HepG2 (cell line): ENCODE results near the gene BID. TPM values are rescaled to one million over a fixed set of nuclear protein-coding genes. Genes with fewer than 3 reads are reported as not detected.

ENCODE experiments used
- ATAC-seq: fragments of 200-7000 bp; cut with Tn5 transposase; 3 replicates; pipeline ENCODE4 v1.9.1; 2020; ENCODE audit warnings: mild to moderate bottlenecking, moderate library complexity
- BruUV-seq: library from RNA; stranded (reverse); fragments of 400-500 nt; replicated peaks from 2 replicates; lab custom pipeline; 2021; lab: Mats Ljungman, UMichigan
- CTCF ChIA-PET: fragments of 300-600 bp; formaldehyde crosslinking; extraction: SDS; loops from one replicate; lab custom pipeline; 2021; ENCODE audit warnings: low total read pairs, inconsistent platforms, low intra/inter-chr PET ratio; lab: Yijun Ruan, JAX
- POLR2A ChIA-PET: fragments of 350-600 bp; sonication (Branson Sonifier 250); formaldehyde crosslinking; loops from one replicate; lab custom pipeline; 2020; ENCODE audit warnings: antibody characterized with exemption, inconsistent platforms; lab: Yijun Ruan, JAX
- DNase-seq: peaks from one replicate; pipeline ENCODE4 v3.0.0-alpha.2; 2015; ENCODE audit warnings: low spot score
- FAIRE-seq: peaks from 3 replicates; lab custom pipeline; 2011; peaks lifted over from hg19 to GRCh38; lab: Jason Lieb, UNC
- H2AFZ ChIP-seq: one replicate; pipeline ENCODE4 v1.6.1; 2011; ENCODE audit warnings: low read length, inconsistent platforms
- H3K27ac ChIP-seq: fragments of 300-600 bp; 3 replicates; pipeline ENCODE4 v1.8.0; 2011; ENCODE audit warnings: mixed run types, mild to moderate bottlenecking, mixed read lengths, low read length, inconsistent platforms; ENCODE audit not compliant: insufficient read depth; ENCODE audit errors: extremely low read length
- H3K27me3 ChIP-seq, 2 experiments: fragments of 200-600 bp in 1 of 2; 2 replicates in 1 of 2; 3 replicates in 1 of 2; pipeline versions ENCODE4 v1.6.0 to v1.8.0; 2011; ENCODE audit warnings: low read length in 2 of 2, mild to moderate bottlenecking in 2 of 2, moderate library complexity in 2 of 2, inconsistent platforms in 1 of 2; ENCODE audit not compliant: insufficient read depth in 2 of 2, control insufficient read depth in 1 of 2
- H3K36me3 ChIP-seq, 2 experiments: fragments of 200-600 bp in 1 of 2; replicated peaks in 1 of 2; 2 replicates in 1 of 2; 3 replicates in 1 of 2; pipeline versions ENCODE4 v1.5.1 to v1.8.0; 2011; ENCODE audit warnings: low read length in 2 of 2, inconsistent platforms in 1 of 2; ENCODE audit not compliant: insufficient read depth in 2 of 2, control insufficient read depth in 1 of 2
- H3K4me1 ChIP-seq: 2 replicates; pipeline ENCODE4 v1.5.1; 2012; ENCODE audit warnings: low read length, inconsistent platforms; ENCODE audit not compliant: insufficient read depth
- H3K4me2 ChIP-seq: 2 replicates; pipeline ENCODE4 v1.6.0; 2011; ENCODE audit warnings: low read depth, low read length, inconsistent platforms
- H3K4me3 ChIP-seq, 3 experiments: fragments of 200-600 bp in 1 of 3; sonication (generic), shearing (Covaris generic) in 1 of 3; replicated peaks in 1 of 3; 2 replicates each; pipeline ENCODE4 v1.5.1; 2011 to 2016; ENCODE audit warnings: low read length in 3 of 3, inconsistent platforms in 2 of 3, low read depth in 2 of 3, mild to moderate bottlenecking in 2 of 3, control low read depth in 1 of 3, mixed read lengths in 1 of 3; ENCODE audit not compliant: insufficient read depth in 1 of 3
- H3K79me2 ChIP-seq: one replicate; pipeline ENCODE4 v1.6.1; 2011; ENCODE audit warnings: low read length, inconsistent platforms; ENCODE audit not compliant: insufficient read depth
- H3K9ac ChIP-seq: 2 replicates; pipeline ENCODE4 v1.6.0; 2011; ENCODE audit warnings: mild to moderate bottlenecking, low read depth, low read length, inconsistent platforms; ENCODE audit not compliant: insufficient read depth
- H3K9me3 ChIP-seq: 2 replicates; pipeline ENCODE4 v1.5.1; 2012; ENCODE audit warnings: mild to moderate bottlenecking, low read length
- H4K20me1 ChIP-seq: 2 replicates; pipeline ENCODE4 v1.6.0; 2011; ENCODE audit warnings: inconsistent platforms, mild to moderate bottlenecking, low read length, moderate library complexity; ENCODE audit not compliant: insufficient read depth
- BHLHE40 ChIP-seq: IDR thresholded peaks from 2 replicates; pipeline ENCODE4 v1.6.1; 2011; ENCODE audit warnings: low read length, improper control_type of control experiment
- MAFK ChIP-seq, 2 experiments: IDR thresholded peaks in 1 of 2; conservative IDR thresholded peaks in 1 of 2; 2 replicates each; pipeline ENCODE4 v1.6.1; 2011; ENCODE audit warnings: improper control_type of control experiment in 2 of 2, low read length in 2 of 2
- MXD4 ChIP-seq: IDR thresholded peaks from 2 replicates; pipeline ENCODE4 v1.6.1; 2016; ENCODE audit warnings: mild to moderate bottlenecking, missing biosample characterization, missing genetic modification reagents
- SMARCC2 ChIP-seq: fragments of 450-650 bp; IDR thresholded peaks from 2 replicates; pipeline ENCODE4 v1.6.1; 2017; ENCODE audit warnings: antibody characterized with exemption, mild to moderate bottlenecking
- SYNCRIP ChIP-seq: fragments of 200-400 bp; formaldehyde crosslinking; IDR thresholded peaks from 2 replicates; pipeline ENCODE4 v1.6.1; 2018; ENCODE audit warnings: mild to moderate bottlenecking, low read depth, low read length; ENCODE audit not compliant: insufficient read depth
- WGBS: methylation state at CpG from one replicate; pipeline ENCODE4 v1.1.6; 2017; ENCODE audit warnings: low lambda C conversion rate; 5-methylcytosine and 5-hydroxymethylcytosine counted together
- in situ Hi-C: cut with HindIII; loops from 2 replicates; pipeline ENCODE4 v1.10.0; 2017; ENCODE audit warnings: low pct_unique_long_range_greater_than_20kb; ENCODE audit not compliant: extremely low pct_ligation_motif_present
- intact Hi-C: fragments of 100-400 bp; cut with micrococcal nuclease; formaldehyde crosslinking; loops from one replicate; pipeline ENCODE4 v1.10.0; 2022; ENCODE audit not compliant: unreplicated experiment
- polyA plus RNA-seq, 8 experiments: library from polyadenylated mRNA; depleted of rRNA in 3 of 8; stranded (reverse) in 7 of 8; unstranded in 1 of 8; fragments of >200 nt; fragmentation: Illumina TruSeq in 4 of 8; extraction: Trizol in 4 of 8; gene quantifications; 2 replicates each; pipeline versions ENCODE4 v1.2.1 to v1.2.3, GENCODE V29; 2011 to 2016; ENCODE audit warnings: low read depth in 4 of 8, missing spikeins in 1 of 8, mixed read lengths in 1 of 8; ENCODE audit not compliant: insufficient read depth in 1 of 8
- total RNA-seq, 5 experiments: library from RNA; depleted of rRNA; stranded (reverse); fragments of >200 nt; fragmentation: Illumina TruSeq; extraction: Trizol; gene quantifications; 2 replicates each; pipeline ENCODE4 v1.2.3, GENCODE V29; 2016; ENCODE audit warnings: low read depth in 1 of 5
- TF ChIP-seq, protein P1 (sequence below): sonication (generic); formaldehyde crosslinking; IDR thresholded peaks from 2 replicates; pipeline ENCODE4 v1.4.0; 2020; ENCODE audit warnings: low read depth, missing genetic modification reagents

The BID gene
- total and polyA plus RNA-seq, 2 of the 13 experiments (the other 11 are each of a cell fraction or from before 2014, with no cell fraction given): 35.3 to 51.7 TPM

GRCh38 chr22:17814830-17815229 lies 40.6 kb upstream of the BID start:
- DNase-seq (no peak), FAIRE-seq (no peak), ATAC-seq (no peak)
- no peak overlapping the region for H3K9ac ChIP-seq
- no peaks in the 10 kb centered on the region for H4K20me1 ChIP-seq
- H2AFZ ChIP-seq: no peak overlapping the region
- 93% methylated on average over 20 of the region's 20 CpGs for WGBS
- H3K4me1 ChIP-seq: no peaks in the 10 kb centered on the region
- H3K4me2 ChIP-seq: no peak overlapping the region
- intact Hi-C loops (no loop called here), in situ Hi-C loops (no loop called here)
- no peak overlapping the region for H3K27ac ChIP-seq
- no TSS peak for BruUV-seq
- H3K4me3 ChIP-seq: no peak overlapping the region
- H3K79me2 ChIP-seq: no peaks in the 10 kb centered on the region
- ChIA-PET POLR2A (no interaction called here), CTCF (no interaction called here)
- H3K27me3 ChIP-seq: no peaks in the 10 kb centered on the region
- no peaks in the 10 kb centered on the region for H3K9me3 ChIP-seq
- no peak for TF ChIP-seq MXD4 (CRISPR knock-in tag)
- no peak for TF ChIP-seq BHLHE40
- TF ChIP-seq, protein P1, sequence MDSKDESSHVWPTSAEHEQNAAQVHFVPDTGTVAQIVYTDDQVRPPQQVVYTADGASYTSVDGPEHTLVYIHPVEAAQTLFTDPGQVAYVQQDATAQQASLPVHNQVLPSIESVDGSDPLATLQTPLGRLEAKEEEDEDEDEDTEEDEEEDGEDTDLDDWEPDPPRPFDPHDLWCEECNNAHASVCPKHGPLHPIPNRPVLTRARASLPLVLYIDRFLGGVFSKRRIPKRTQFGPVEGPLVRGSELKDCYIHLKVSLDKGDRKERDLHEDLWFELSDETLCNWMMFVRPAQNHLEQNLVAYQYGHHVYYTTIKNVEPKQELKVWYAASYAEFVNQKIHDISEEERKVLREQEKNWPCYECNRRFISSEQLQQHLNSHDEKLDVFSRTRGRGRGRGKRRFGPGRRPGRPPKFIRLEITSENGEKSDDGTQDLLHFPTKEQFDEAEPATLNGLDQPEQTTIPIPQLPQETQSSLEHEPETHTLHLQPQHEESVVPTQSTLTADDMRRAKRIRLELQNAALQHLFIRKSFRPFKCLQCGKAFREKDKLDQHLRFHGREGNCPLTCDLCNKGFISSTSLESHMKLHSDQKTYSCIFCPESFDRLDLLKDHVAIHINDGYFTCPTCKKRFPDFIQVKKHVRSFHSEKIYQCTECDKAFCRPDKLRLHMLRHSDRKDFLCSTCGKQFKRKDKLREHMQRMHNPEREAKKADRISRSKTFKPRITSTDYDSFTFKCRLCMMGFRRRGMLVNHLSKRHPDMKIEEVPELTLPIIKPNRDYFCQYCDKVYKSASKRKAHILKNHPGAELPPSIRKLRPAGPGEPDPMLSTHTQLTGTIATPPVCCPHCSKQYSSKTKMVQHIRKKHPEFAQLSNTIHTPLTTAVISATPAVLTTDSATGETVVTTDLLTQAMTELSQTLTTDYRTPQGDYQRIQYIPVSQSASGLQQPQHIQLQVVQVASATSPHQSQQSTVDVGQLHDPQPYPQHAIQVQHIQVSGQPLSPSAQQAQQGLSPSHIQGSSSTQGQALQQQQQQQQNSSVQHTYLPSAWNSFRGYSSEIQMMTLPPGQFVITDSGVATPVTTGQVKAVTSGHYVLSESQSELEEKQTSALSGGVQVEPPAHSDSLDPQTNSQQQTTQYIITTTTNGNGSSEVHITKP: no peak
- TF ChIP-seq SYNCRIP: no peak
- TF ChIP-seq SMARCC2: no peak
- TF ChIP-seq MAFK (conservative IDR thresholded peaks at IDR 0.05 in 1 of 2, IDR thresholded peaks at IDR 0.05 in 1 of 2; ENCODE audit: low read length in 2 of 2): no peak
- H3K36me3 ChIP-seq: peaks cover 9 to 19% of the 10 kb centered on the region in 2 experiments; a peak in 4 of 5 replicates
